Astrocyte of the hippocampus (primary cell): Measurements from ENCODE around the gene KCP.
A peak's percentile ranks its signal among the peaks of the same experiment; 100 is the strongest.

ENCODE experiments used
- DNase-seq: peaks from one replicate; pipeline ENCODE4 v3.0.0; 2011; ENCODE audit warnings: low read depth, low spot score

KCP gene

DNA sequence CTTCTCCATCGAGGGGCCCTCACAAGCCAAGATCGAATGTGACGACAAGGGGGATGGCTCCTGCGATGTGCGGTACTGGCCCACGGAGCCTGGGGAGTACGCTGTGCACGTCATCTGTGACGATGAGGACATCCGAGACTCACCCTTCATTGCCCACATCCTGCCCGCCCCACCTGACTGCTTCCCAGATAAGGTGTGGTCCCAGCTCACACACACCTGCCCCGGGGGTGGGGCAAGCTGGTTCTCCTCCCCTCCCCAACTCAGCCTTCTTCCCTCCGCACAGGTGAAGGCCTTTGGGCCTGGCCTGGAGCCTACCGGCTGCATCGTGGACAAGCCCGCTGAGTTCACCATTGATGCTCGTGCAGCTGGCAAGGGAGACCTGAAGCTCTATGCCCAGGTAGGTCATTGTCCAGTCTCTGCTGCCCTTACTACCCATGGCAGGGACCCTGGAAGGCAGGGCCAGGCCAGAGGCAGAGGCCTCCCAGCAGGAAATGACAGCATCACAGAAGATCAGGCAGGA, 69.3 kb downstream of the KCP start:
- DNase-seq = no peak

DNA sequence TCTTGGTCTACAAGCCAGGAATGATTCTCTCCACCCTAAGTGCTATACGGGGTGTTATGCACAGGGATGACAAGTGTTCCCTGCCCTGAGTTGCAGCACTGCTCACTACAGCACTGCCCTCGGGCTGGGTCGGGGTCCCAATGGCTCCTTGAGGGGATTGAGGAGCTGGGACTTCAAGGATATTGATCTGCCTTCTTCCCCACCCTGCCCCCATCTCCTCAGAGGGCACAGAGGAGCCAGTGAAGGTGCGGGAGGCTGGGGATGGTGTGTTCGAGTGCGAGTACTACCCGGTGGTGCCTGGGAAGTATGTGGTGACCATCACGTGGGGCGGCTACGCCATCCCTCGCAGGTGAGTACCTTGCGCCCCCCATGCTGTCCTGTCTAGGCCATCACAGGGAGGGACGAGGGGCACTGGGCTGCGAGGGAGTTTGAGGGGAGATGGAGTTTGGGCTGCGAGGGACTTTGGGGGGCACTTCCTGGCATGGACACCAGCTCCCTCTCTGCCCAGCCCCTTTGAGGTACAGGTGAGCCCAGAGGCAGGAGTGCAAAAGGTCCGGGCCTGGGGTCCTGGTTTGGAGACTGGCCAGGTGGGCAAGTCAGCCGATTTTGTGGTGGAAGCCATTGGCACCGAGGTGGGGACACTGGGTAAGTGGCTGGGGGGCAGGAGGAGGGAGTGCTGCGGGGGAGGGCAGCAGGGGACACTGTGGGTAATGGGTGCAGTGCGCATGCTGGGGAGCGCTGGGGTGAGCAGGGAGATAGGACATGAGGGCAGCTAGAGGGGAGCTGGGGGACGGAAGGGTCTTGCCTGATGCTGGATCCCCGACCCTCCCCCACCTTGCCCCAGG, 70.0 kb downstream of the KCP start:
- no peak for DNase-seq

DNA sequence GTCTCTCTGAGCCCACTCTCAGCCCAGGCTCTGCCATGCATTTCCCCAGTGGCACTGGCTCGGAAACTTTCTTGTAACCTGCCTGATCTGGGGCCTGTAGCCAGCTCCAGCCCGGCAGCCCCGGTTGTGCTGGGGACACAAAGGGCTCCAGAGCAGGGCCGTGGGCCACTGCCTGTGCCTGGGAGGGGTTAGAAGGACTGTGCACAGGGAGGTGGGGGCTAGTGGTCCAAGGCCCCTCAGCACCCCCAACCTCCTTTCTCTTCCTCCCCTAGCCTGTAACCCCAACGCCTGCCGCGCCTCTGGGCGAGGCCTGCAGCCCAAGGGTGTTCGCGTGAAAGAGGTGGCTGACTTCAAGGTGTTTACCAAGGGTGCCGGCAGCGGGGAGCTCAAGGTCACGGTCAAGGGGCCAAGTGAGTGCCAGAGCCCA, 70.7 kb downstream of the KCP start:
- DNase-seq = no peak

DNA sequence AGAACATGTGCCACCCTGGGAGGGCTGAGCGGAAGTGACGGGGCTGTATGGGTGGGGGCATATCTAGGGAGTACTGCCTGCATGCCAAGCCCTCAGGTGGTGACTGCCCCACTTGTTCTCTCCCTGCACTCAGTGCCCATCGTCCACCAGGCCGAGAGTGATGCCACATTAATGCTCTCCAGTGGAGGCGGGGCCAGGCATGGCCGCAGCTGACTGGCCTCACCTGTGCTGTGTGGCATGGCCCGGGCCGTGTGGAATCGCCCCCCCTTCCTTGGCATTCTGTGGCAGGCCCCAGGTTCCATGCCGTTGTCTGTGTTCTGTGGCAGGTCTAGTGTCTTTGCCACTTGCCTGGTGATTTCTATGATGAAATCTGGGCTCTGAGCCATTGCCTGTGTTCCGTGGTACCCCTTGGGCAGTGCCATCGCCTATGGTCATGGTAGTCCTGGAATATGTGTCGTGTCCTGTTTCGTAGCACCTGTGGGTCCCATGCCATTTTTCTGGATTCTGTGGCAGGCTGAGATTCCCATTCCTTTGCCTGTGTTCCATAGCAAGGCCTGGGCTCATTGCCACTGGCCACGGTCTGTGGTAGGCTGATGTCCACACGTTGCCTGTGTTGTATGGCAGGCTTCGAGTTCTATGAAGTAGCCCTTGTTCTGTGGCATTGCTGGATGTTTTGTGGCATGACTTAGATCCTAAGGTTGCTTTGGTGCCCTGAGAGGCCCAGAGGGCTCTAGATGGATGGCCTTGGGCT, 71.4 kb downstream of the KCP start:
- no peak for DNase-seq

DNA sequence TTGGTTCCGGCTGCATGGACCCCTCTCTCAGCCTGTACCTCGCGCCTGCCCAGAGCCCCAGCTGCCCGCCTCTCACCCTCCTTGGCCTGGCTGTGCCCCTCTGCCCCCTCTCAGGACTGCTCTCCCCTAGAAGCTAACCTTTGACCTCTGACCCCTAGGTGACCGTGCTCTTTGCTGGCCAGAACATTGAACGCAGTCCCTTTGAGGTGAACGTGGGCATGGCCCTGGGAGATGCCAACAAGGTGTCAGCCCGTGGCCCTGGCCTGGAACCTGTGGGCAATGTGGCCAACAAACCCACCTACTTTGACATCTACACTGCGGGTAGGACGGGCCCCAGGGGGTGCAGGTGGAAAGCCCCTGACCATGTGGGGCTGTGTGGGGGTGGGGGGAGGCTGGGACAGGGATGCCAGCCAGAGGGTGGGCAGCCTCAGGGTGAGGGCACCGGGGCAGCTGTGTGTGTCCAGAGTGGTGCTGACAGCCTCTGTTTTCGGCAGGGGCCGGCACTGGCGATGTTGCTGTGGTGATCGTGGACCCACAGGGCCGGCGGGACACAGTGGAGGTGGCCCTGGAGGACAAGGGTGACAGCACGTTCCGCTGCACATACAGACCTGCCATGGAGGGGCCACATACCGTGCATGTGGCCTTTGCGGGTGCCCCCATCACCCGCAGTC, 72.3 kb downstream of the KCP start:
- DNase-seq = no peak

- DNase-seq = no peak
Measured at GRCh38 chr7:128837521-128837921, 73.0 kb downstream of the KCP start.

- DNase-seq = no peak
Measured at GRCh38 chr7:128836729-128837348, 73.7 kb downstream of the KCP start.

GRCh38 chr7:128835790-128836641, 74.5 kb downstream of the KCP start:
- DNase-seq = peak; percentile 91

DNA sequence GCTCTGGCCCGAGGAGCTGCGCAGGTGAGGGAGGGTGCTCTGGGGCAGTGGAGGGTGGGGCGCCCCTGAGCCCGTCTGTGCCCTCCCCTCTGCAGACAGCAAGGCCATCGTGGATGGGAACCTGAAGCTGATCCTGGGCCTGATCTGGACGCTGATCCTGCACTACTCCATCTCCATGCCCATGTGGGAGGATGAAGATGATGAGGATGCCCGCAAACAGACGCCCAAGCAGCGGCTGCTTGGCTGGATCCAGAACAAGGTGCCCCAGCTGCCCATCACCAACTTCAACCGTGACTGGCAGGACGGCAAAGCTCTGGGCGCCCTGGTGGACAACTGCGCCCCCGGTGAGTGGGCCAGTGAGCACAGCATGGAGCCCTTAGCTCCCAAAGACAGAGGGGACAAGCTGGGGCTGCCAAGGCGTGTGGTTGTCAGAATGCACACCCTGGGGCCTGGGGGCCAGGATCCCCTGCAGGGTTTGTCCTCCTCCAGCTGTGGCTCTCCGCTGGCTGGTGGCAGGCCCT, 75.2 kb downstream of the KCP start:
- DNase-seq = no peak

DNA sequence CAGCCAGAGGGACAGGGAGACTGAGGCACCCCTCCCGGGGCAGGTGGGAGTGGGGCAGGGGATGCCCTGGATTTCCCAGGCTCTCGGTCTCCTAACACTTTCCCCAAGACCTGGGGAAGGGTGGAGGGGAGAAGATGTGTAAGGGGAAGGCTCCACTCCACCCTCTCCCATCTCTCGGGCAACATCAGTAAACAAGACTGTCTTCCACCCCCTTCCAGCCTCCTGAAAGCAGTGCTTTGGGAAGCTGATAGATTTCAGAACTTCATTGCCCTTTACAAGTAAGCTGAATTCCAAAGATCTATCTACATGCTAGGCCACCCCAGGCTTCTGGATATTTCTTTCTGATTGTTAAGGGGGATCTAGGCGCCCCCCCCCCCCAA, 76.6 kb downstream of the KCP start:
- no peak for DNase-seq

DNA sequence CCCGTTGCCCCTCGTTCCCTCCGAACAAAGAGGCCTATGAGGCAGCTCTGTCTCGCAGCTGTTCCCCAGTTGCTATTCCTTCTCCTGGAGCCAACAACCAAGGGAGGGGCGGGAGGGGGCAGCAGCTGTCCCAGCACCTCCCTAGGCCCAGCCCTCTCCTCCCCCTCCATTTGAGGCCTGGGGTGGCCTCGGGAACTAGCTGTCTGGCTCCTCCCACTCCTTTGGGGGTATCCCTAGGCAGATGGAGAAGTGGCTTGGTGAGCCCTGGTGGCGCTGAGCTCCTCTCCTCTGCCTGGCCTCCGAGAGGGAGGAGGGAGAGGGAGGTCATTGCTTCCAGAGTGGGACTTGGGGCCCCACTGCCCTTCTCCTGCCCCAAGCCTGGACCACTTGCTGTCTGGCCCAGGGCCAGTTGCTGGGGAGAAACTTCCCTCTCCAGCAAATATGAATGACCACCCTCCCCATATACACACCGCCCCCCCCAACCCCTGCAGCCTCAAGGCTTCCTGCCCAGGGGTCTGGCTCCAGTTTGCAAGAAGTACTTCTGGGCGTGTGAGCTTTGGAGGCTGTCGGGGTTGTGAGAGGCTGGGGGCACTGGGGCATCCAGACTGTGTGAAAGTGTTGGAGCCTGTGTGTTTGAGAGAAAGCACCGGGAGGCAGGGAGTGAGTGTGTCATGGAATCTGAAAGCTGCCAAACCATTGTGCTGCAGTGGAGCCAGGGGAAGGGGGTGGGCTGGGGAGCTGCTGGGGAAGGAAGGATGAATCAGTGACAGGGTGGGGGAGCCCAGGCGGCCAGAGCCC, 77.2 kb downstream of the KCP start:
- peak; percentile 96 for DNase-seq

DNA sequence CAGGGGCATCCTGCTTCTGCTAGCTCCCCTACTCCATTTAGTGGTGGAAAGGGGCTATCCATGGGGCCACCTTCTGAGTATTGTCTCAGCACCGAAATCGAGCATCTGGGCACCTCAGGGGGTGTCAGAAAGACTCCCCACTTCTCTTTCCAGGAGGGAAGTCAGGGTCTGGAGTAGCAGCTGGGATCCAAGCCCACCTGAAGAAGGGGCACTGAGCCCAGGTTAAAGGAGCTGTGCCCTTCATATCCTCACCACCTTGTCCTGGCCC, 77.7 kb downstream of the KCP start:
- no peak for DNase-seq

GRCh38 chr7:128831994-128832879, 78.3 kb downstream of the KCP start:
- peak; percentile 72 for DNase-seq

- DNase-seq = peak; percentile 89
Measured at GRCh38 chr7:128831178-128831993, 79.1 kb downstream of the KCP start.

GRCh38 chr7:128830231-128831177, 80.0 kb downstream of the KCP start, which contains the start of gene FLNC:
TSS of gene FLNC (plus strand) at chr7:128830406. CDS start at chr7:128830638, 232 bp downstream.
- DNase-seq = peak; percentile 91

DNA sequence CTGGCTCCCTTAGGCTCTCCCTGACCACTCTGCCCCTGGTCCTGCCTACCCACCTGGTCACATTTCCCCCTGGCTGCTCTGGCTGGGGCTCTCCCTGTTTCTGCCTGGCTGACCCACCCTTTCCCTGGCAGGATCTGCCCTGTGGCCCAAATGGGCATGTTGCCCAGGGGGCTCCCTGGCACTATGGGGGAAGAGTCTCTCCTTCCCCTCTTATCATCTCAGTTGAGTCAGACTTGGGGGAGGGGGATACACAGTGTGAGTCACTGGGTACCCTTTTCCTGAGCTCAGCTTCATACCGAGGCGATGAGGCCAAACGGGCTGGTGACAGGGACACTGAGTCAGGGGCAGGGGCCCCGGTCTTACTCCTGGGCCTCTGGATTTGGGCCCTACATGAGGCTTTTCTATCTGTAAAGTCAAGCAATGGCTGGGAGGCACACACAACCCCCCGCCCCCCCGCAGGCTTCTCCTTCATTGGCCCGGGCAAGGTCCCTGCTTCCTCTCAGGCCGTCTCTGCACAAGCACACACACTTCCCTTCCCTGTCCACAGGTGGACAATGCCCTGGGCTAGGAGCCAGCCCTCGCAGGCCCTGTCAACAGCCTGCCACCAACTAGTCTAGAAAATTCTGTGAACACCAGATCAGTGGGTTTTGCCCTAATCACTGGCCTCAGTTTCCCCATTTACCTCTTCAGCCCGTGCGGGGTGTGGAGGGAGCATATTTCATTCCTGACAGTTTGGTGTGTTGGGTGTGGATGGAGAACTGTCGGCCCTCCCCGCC, 80.9 kb downstream of the KCP start:
- peak; percentile 84 for DNase-seq
